Left lobe of liver (tissue), 2 donors: ENCODE measurements around the gene AQP1. TPM values are rescaled to one million over a fixed set of nuclear protein-coding genes. Genes with fewer than 3 reads are reported as not detected.

Source experiments
- ATAC-seq: fragments of 200-7000 bp; cut with Tn5 transposase; one replicate; pipeline ENCODE4 v1.9.1; 2020; ENCODE audit warnings: mild to moderate bottlenecking, moderate library complexity
- DNase-seq: peaks from one replicate; pipeline ENCODE4 v3.0.0-alpha.2; 2020; ENCODE audit warnings: low spot score
- total RNA-seq: library from RNA; stranded (reverse); gene quantifications from one replicate; pipeline ENCODE4 v1.2.1, GENCODE V29; 2021
- donor health status: DM: no; HTN: no; CAD: no; lungs with moderate emphysema.
- donor health status: DM: no; HTN: yes; CAD: no.

The AQP1 gene
- total RNA-seq, 1 donor from 2014 or later: 16.6 TPM

DNA sequence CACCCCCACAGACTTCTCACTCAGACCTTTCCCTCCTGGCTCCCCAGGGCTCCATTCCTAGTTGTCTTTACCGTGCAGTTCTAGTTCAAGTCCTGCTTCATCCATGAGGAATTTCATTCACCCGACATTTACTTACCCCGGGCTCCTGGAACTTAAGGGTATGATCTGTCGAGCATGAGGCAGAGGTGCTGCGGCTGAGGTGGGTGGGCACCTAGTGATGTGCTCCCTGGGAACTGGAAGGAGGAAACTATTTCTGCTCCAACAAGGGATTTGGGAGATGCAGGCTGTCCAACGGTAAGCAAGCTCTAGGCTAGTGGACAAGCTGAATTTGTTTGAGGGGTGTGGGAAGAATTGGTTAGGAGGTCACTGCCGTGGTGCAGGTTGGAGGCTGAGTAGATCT, 30.2 kb upstream of the AQP1 start:
- ATAC-seq (no peak), DNase-seq (no peak)

- no peak for ATAC-seq
- DNase-seq: no peak
Observed at GRCh38 chr7:30884881-30885280, 26.8 kb upstream of the AQP1 start.

- ATAC-seq (no peak), DNase-seq (no peak)
Observed at GRCh38 chr7:30886608-30887011, 25.0 kb upstream of the AQP1 start.

- DNase-seq (no peak), ATAC-seq (no peak)
Observed at GRCh38 chr7:30887464-30887872, 24.2 kb upstream of the AQP1 start.

- ATAC-seq (no peak), DNase-seq (no peak)
Observed at GRCh38 chr7:30888747-30889146, 22.9 kb upstream of the AQP1 start.

DNA sequence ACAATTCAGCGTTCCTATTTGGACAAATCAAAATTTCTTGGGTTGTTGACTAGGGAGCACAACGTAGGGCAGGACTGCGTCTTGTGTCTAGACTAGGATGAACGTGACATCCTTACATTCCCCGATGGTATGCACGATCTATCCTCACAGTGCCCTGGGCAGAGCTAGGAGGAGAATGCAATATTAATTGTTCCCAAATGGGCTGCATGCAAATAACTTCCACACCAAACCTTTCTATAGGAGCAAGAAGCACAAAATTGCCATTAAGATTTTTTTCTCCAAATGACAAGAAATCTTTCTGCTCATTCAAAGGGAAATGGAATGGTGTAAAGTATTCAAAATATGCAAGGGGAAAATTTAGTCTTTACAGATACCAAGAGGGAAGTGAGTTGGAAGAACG, 21.4 kb upstream of the AQP1 start:
- DNase-seq: no peak
- ATAC-seq: no peak

DNA sequence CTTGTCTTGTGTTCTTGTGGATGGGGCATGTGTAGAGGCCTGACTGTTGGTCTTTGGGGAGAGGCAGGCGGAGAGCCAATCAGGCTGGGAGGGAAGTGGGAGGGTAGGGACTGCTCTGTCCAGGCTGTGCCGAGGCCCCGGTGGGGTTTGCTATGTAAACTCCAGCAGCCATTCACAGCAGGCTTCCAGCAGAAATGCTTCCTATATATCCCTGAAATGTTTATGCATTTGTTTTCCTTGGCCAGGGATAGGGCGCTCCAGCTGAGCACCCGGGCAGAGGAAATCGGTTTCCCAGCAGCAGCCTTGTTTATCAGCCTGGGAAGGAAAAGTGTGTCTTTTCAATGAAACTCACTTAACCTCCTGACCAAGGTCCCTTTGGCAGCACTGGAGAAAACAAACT, 18.3 kb upstream of the AQP1 start:
- ATAC-seq (peak; percentile 51), DNase-seq (no peak)

DNA sequence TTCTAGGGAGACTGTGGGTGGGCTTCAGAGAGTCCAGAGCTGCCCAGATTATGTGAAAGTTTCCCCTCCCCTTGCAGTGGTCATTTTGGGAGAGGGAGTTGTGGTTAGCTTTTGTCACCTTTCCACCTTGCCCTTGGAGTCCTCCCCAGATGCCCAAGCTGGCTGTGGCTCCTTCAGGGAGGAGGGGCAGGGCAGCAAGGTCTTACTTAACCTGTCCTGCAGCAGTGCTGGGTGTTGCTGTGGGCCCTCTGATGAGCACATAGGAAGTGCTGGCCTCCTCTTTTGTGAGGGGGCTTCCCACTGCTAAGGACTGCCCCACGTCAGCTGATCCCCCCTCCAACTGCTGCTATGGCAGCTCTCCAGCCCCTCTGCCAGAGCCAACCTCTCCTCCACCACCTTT, 17.6 kb upstream of the AQP1 start:
- ATAC-seq: no peak
- no peak for DNase-seq

DNA sequence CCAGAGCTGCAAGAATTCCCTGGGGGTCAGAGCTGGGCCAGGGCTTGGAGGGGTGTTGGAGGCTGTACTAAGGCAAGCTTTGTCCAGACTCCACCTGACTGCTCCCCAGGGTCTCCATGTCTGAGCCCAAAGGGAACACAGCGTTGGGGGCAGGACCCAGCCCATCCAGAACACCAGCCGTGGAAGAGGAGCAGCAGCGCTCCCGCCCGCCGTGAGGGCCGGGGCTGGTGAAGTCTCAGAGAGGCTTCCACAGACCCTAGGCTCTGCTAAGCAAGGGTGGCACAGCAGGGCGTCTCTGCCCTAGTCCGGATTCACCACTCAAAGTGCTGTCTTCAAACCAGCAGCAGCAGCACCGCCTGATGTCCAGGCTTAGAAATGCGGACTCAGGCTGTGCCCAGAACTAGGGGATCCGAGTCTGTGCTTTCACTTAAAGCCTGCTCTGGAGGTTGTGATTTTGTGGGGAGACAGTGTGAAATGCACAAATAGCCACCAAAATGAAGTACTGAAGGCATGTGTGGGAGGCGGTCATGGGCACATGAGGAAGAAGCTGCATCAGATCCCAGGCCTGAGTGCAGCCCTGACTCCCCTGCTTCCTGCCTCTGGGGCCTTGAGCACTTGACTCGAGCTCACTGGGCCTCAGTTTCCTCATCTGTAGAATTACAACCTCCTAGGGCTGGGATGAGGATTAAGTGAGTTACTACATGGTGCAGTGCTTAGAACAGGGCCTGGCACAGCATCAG, 16.6 kb upstream of the AQP1 start:
- no peak for DNase-seq

DNA sequence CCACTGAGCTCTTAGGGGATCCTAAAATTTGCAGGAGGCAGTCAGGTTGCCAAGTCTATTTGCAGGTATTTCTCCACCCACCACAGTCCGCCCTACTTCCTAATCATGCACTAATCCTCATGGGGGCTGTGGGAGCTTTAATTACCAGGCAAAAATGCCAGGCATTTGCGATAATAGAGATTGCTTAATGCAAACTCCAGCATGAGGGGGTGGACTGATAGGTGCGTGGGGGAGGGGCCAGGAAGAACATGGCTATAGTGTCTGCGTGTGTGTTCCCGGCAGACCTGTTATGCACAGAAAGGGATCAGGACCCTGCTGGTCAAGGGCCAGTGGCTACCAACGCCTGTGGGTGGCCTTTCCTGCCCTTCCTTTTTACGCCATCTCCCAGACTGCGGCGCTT, 15.6 kb upstream of the AQP1 start:
- no peak for DNase-seq
- ATAC-seq: peak; percentile 27

More for the DNA sequence above, 16.6 kb upstream of the AQP1 start:
- ATAC-seq: no peak

- peak; percentile 66 for ATAC-seq
- peak; percentile 58 for DNase-seq
Observed at GRCh38 chr7:30896783-30897637, 14.6 kb upstream of the AQP1 start.

GRCh38 chr7:30897770-30898169, 13.9 kb upstream of the AQP1 start:
- DNase-seq (no peak), ATAC-seq (no peak)

- ATAC-seq: no peak
Observed at GRCh38 chr7:30898411-30898810, 13.2 kb upstream of the AQP1 start.

DNA sequence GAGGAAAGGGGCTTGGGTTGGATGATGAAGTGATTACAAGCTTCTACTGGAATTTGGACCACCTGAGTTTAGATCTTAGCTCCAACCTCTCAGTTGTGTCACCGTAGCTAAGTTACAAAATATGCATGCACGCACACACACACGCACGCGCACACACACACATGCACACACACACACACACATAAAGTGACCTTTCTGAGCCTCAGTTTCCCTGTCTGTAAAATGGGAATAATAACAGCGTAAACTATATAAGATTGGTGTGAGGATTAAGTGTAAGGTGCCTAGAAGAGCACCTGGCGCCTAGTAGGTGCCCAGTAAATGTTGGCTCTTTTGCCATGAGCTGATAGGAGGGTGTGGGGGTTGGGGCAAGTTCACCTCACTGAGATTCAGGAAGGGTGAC, 12.6 kb upstream of the AQP1 start:
- DNase-seq: no peak

More at GRCh38 chr7:30898411-30898810, 13.2 kb upstream of the AQP1 start:
- no peak for DNase-seq

GRCh38 chr7:30899630-30900029, 12.0 kb upstream of the AQP1 start:
- DNase-seq: no peak
- ATAC-seq: no peak

More for the DNA sequence above, 12.6 kb upstream of the AQP1 start:
- ATAC-seq: no peak

GRCh38 chr7:30900053-30900452, 11.6 kb upstream of the AQP1 start:
- ATAC-seq (no peak), DNase-seq (no peak)

DNA sequence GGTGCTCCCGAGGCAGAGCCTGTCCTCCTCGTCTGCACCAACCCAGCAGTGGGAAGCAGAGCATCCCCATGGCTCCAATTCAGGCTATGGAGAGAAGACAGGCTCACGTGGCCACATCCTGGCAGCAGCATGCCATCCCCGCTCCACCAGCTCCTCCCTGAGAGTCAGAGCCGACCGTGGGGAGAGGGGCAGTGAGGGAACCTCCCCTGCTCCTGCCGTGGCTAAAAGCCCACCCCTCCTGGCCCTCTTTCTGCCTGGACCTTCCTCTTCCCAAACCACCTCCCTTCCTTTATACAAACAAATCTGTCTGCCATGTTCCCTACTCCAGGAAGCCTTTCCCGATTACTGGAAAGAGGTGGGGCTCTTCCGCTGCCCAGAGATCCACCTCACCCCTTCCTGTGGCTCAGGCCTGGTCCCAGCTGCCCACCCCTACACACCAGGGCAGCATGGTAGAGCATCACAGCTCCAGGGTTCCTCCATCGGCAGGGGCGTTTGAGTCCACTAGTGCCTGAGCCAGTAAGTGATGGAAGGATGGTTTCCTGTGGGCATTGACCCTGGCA, 10.8 kb upstream of the AQP1 start:
- ATAC-seq (no peak), DNase-seq (no peak)

DNA sequence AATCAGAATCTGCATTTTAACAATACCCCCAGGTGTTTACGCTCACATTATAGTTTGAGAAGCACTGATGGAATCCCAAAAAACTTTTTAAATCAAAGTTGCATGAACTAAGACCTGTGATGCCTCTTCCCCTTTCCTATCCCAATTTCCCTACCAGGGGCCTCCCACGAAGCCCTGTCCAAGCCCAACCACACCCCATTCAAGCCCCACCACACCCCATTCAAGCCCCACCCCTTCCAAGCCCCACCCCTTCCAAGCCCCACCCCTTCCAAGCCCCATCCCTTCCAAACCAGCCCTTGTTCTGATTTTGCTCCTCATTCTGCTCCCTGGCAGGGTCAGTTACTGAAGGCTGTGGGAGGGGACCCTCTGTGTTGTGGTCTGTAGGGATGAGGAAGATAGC, 9.8 kb upstream of the AQP1 start:
- no peak for ATAC-seq
- no peak for DNase-seq

DNA sequence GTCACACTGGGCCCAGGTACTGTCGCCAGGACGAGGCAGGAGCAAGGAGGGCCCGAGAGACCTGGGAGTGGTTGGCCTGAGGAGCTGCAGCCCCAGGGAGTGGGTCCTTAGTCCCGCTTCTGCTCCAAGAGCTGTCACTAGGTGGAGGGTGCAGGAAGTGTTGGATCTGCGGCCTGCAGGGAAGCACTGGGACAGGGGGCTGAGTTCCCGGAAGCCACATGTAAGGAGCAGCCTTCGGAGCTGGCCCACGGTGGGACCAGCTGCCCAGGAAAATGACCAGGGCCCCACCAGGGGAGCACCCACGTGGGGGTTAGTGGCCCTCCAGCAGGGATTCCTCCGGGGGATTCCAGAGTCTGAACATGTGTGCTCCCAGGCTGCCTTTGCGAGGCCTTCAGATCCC, 9.2 kb upstream of the AQP1 start:
- ATAC-seq (no peak), DNase-seq (no peak)

DNA sequence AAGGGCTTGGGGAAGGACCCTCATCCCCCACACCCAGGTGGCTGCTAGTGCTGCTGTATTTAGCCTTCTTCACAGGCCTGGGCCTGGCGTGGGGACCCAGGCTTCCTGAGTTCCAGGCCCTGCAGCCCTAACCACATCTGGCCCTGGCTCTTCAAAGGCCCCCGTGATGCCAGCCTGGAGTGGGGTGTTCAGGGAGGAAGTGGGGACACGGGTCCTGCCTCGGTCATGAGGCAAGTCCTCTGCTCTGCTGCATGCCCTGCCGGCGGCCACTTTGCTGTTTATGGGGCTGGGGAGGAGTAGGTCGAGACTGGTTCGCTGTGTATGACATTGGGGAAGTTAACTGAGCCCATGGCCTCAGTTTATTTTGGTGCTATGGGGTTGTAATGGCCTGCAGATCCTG, 8.5 kb upstream of the AQP1 start:
- DNase-seq (no peak), ATAC-seq (no peak)

DNA sequence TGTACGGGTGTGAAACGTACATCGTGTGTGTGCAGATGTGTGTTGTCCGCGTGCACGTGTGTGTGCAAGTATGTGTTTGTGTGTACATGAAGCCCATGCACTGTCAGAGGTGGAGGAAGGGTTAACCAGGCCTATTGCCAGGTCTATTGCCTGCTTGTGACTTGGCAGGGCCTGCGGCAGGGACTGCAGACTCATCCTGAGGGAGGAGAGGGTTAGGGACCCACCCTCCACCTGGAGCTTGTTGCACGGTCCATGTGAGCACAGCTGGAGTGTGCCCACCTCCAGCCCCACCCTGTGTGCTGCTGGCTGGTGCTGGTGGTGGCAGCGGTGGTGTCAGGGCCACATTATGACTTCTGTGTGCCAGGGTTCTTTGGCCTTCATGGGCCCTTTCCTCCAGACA, 7.1 kb upstream of the AQP1 start:
- DNase-seq (no peak), ATAC-seq (no peak)
